A549 (cell line): ENCODE data around the gene GFER. TPM values are rescaled to one million over a fixed set of nuclear protein-coding genes. Genes with fewer than 3 reads are reported as not detected.
A peak's percentile ranks its signal among the peaks of the same experiment; 100 is the strongest.

Experiments used
- ATAC-seq, 2 experiments: fragments of 200-7000 bp in 1 of 2; fragments of >200 bp in 1 of 2; cut with Nextera tagmentation in 1 of 2; cut with Tn5 transposase in 1 of 2; 3 replicates each; pipeline versions ENCODE4 v1.8.0 to v1.9.1; 2018 to 2020; ENCODE audit warnings: mild to moderate bottlenecking in 1 of 2, moderate library complexity in 1 of 2
- CTCF ChIA-PET: fragments of 300-600 bp; sonication (Branson Sonifier 250); formaldehyde crosslinking; extraction: SDS; loops from one replicate; lab custom pipeline; 2021; ENCODE audit warnings: antibody characterized with exemption, inconsistent platforms; lab: Yijun Ruan, JAX
- POLR2A ChIA-PET: fragments of 350-600 bp; formaldehyde crosslinking; extraction: SDS; loops from one replicate; lab custom pipeline; 2021; ENCODE audit warnings: antibody characterized with exemption, inconsistent platforms; lab: Yijun Ruan, JAX
- DNase-seq, 2 experiments: peaks; one replicate each; pipeline versions ENCODE4 v3.0.0 to v3.0.0-alpha.2; 2011 to 2016; ENCODE audit warnings: low read depth in 1 of 2, low spot score in 1 of 2
- FAIRE-seq: peaks from 2 replicates; lab custom pipeline; 2011; peaks lifted over from hg19 to GRCh38; lab: Jason Lieb, UNC
- H3K27ac ChIP-seq, 2 experiments: fragments of >200 bp; sonication (Bioruptor Twin); formaldehyde crosslinking; 3 replicates each; pipeline ENCODE4 v1.5.1; 2016 to 2017
- H3K4me1 ChIP-seq: fragments of >200 bp; sonication (Bioruptor Twin); formaldehyde crosslinking; 3 replicates; pipeline ENCODE4 v1.6.1; 2016
- H3K4me2 ChIP-seq: fragments of >200 bp; sonication (Bioruptor Twin); formaldehyde crosslinking; 3 replicates; pipeline ENCODE4 v1.6.1; 2016
- H3K4me3 ChIP-seq: fragments of >200 bp; sonication (Bioruptor Twin); formaldehyde crosslinking; 3 replicates; pipeline ENCODE4 v1.5.1; 2016
- H3K9me3 ChIP-seq: fragments of >200 bp; sonication (Bioruptor Twin); formaldehyde crosslinking; 3 replicates; pipeline ENCODE4 v1.6.1; 2016
- BCL3 ChIP-seq: fragments of >200 bp; sonication (Bioruptor Twin); formaldehyde crosslinking; IDR thresholded peaks from 3 replicates; pipeline ENCODE4 v1.6.1; 2016
- CBX2 ChIP-seq: fragments of 200-600 bp; sonication (generic); IDR thresholded peaks from 2 replicates; pipeline ENCODE4 v1.6.1; 2016; ENCODE audit warnings: low read depth, mild to moderate bottlenecking, borderline replicate concordance
- CHD2 ChIP-seq: fragments of 150-350 bp; IDR thresholded peaks from 2 replicates; pipeline ENCODE4 v1.6.1; 2014; ENCODE audit warnings: low read length; ENCODE audit not compliant: partially characterized antibody
- CHD4 ChIP-seq: fragments of 200-600 bp; sonication (generic); IDR thresholded peaks from 2 replicates; pipeline ENCODE4 v1.6.1; 2016; ENCODE audit warnings: antibody characterized with exemption, mild to moderate bottlenecking, borderline replicate concordance
- E2F6 ChIP-seq: IDR thresholded peaks from 2 replicates; pipeline ENCODE4 v1.6.1; 2012; ENCODE audit warnings: low read depth, borderline replicate concordance
- EHF ChIP-seq: fragments of 250-450 bp; sonication (Bioruptor Pico); IDR thresholded peaks from 2 replicates; pipeline ENCODE4 v1.5.0; 2020; ENCODE audit warnings: mild to moderate bottlenecking
- FOSL2 ChIP-seq, 2 experiments: fragments of 450-650 bp in 1 of 2; fragments of >200 bp in 1 of 2; sonication (Bioruptor Twin) in 1 of 2; formaldehyde crosslinking; IDR thresholded peaks; 2 replicates each; pipeline versions ENCODE4 v1.5.0 to v1.6.1; 2016 to 2020; ENCODE audit warnings: mild to moderate bottlenecking in 1 of 2, moderate library complexity in 1 of 2
- HDAC2 ChIP-seq: fragments of 200-600 bp; sonication (generic); IDR thresholded peaks from 2 replicates; pipeline ENCODE4 v1.6.1; 2016
- HES2 ChIP-seq: fragments of >200 bp; sonication (Bioruptor Twin); formaldehyde crosslinking; IDR thresholded peaks from 2 replicates; pipeline ENCODE4 v1.6.1; 2016
- HOXB13 ChIP-seq: fragments of 250-450 bp; sonication (Bioruptor Pico); IDR thresholded peaks from 2 replicates; pipeline ENCODE4 v1.5.0; 2020; ENCODE audit warnings: low read depth, mild to moderate bottlenecking, moderate library complexity
- JUN ChIP-seq, 2 experiments: fragments of >200 bp; sonication (Bioruptor Twin); formaldehyde crosslinking; IDR thresholded peaks; 2 replicates in 1 of 2; 3 replicates in 1 of 2; pipeline ENCODE4 v1.6.1; 2016 to 2017
- KDM1A ChIP-seq: fragments of 200-600 bp; sonication (generic); IDR thresholded peaks from 2 replicates; pipeline ENCODE4 v1.6.1; 2016; ENCODE audit warnings: low read depth, mild to moderate bottlenecking
- KDM5A ChIP-seq: fragments of 200-600 bp; sonication (generic); IDR thresholded peaks from 2 replicates; pipeline ENCODE4 v1.6.1; 2016; ENCODE audit warnings: antibody characterized with exemption, mild to moderate bottlenecking
- MAX ChIP-seq: IDR thresholded peaks from 2 replicates; pipeline ENCODE4 v1.6.1; 2012
- MYC ChIP-seq: IDR thresholded peaks from 2 replicates; pipeline ENCODE4 v1.6.1; 2012; ENCODE audit warnings: mild to moderate bottlenecking, inconsistent platforms, low read length, improper control_type of control experiment, borderline replicate concordance
- NPAS2 ChIP-seq: fragments of 250-450 bp; sonication (Bioruptor Pico); IDR thresholded peaks from 2 replicates; pipeline ENCODE4 v1.8.0; 2022; ENCODE audit warnings: mild to moderate bottlenecking, moderate library complexity, borderline replicate concordance
- PHF8 ChIP-seq: fragments of 200-600 bp; sonication (generic); IDR thresholded peaks from 2 replicates; pipeline ENCODE4 v1.6.1; 2016; ENCODE audit warnings: low read depth, mild to moderate bottlenecking, antibody characterized with exemption, moderate library complexity, borderline replicate concordance
- POLR2A ChIP-seq: IDR thresholded peaks from 2 replicates; pipeline ENCODE4 v1.6.1; 2012; ENCODE audit warnings: mild to moderate bottlenecking, low read length
- RAD21 ChIP-seq, 2 experiments: fragments of >200 bp in 1 of 2; sonication (Bioruptor Twin) in 1 of 2; formaldehyde crosslinking in 1 of 2; IDR thresholded peaks in 1 of 2; conservative IDR thresholded peaks in 1 of 2; 2 replicates in 1 of 2; 3 replicates in 1 of 2; pipeline ENCODE4 v1.6.1; 2012 to 2018; ENCODE audit warnings: inconsistent platforms in 1 of 2
- RARB ChIP-seq: fragments of 250-450 bp; sonication (Bioruptor Pico); IDR thresholded peaks from 2 replicates; pipeline ENCODE4 v1.8.0; 2021; ENCODE audit warnings: mild to moderate bottlenecking, moderate library complexity
- RCOR1 ChIP-seq: fragments of 150-350 bp; IDR thresholded peaks from 2 replicates; pipeline ENCODE4 v1.6.1; 2014; ENCODE audit warnings: antibody characterized with exemption, low read length, low read depth
- SREBF2 ChIP-seq: fragments of 450-650 bp; IDR thresholded peaks from 2 replicates; pipeline ENCODE4 v1.6.1; 2014; ENCODE audit warnings: mild to moderate bottlenecking, moderate library complexity
- ZSCAN20 ChIP-seq: fragments of 250-450 bp; sonication (Bioruptor Pico); IDR thresholded peaks from 2 replicates; pipeline ENCODE4 v1.8.0; 2022; ENCODE audit warnings: mild to moderate bottlenecking, moderate library complexity
- WGBS: methylation state at CpG from one replicate; pipeline ENCODE4 v1.1.6; 2017; ENCODE audit errors: missing lambda C conversion rate; 5-methylcytosine and 5-hydroxymethylcytosine counted together
- polyA plus RNA-seq, 4 experiments: library from polyadenylated mRNA; depleted of rRNA in 3 of 4; stranded (reverse); fragments of >200 nt; fragmentation: RNase III in 1 of 4; extraction: RNeasy Plus Mini Kit Qiagen cat#74134 plus additional on column Dnase treatment in 1 of 4; gene quantifications; 2 replicates in 3 of 4; 3 replicates in 1 of 4; pipeline ENCODE4 v1.2.3, GENCODE V29; 2011 to 2017

GFER gene
- polyA plus RNA-seq, 2 of the 4 experiments (the other 2 are of a cell fraction) = 12.9 to 33.9 TPM

GRCh38 chr16:2027024-2028010, 43.3 kb downstream of the GFER start:
- FAIRE-seq = no peak
- Histone ChIP-seq H3K4me2 (peak overlapping the region; percentile 97), H3K9me3 (no peaks in the 10 kb centered on the region), H3K4me1 (peaks cover 31% of the 10 kb centered on the region), H3K27ac (peak overlapping the region; percentile 81 to 88), H3K4me3 (peak overlapping the region; percentile 82)
- WGBS = 14% methylated on average over 19 of the region's 76 CpGs
- ChIA-PET CTCF (interaction anchor here (0.6 to 7.8 kb wide), 11 partner anchors 9 to 120 kb away, joined by 3 to 117 read pairs (median 5); partner anchors contain the start of genes NTHL1, PKD1 and TSC2), POLR2A (interaction anchor here (0.6 to 1.4 kb wide), 3 partner anchors 14 to 128 kb away, joined by 3 to 8 read pairs (median 4); partner anchors contain the start of genes RPS2 and TRAF7)
- peak in 1 of 2 experiments; percentile 43 for DNase-seq
- TF ChIP-seq KDM1A (peak; percentile 67; the same call in 1 of the 2 replicates), JUN (IDR thresholded peaks at IDR 0.05) (0 out of 5 replicates have a peak, but pooled peaks of 1 of the 2 experiments have one; percentile 11), RCOR1 (no peak), MAX (peak; percentile 40; the same call in 1 of the 2 replicates)
- ATAC-seq = peak; percentile 1 to 2

- ChIA-PET CTCF (interaction anchor here (0.7 to 7.8 kb wide), 9 partner anchors 12 to 120 kb away, joined by 3 to 117 read pairs (median 5); partner anchors contain the start of genes NTHL1, PKD1 and TSC2), POLR2A (interaction anchor here (0.9 to 1.4 kb wide), 2 partner anchors 64 to 127 kb away, joined by 4 to 8 read pairs; partner anchors contain the start of genes RPS2 and TRAF7)
- Histone ChIP-seq H3K27ac (peak overlapping the region; percentile 81 to 88; a peak in 3 of 6 replicates), H3K9me3 (no peaks in the 10 kb centered on the region)
- ATAC-seq = no peak
- TF ChIP-seq NPAS2 (CRISPR knock-in tag) (no peak), JUN (IDR thresholded peaks at IDR 0.05) (no peak)
- TF ChIP-seq, all 56 proteins: peak for 0
- Histone ChIP-seq H3K4me3 (peak overlapping the region; percentile 82), H3K4me1 (peaks cover 33% of the 10 kb centered on the region), H3K4me2 (peak overlapping the region; percentile 97)
- DNase-seq = no peak
- no peak for FAIRE-seq
- WGBS = 48% methylated on average over 2 of the region's 3 CpGs
These were observed 44.2 kb downstream of the GFER start for GRCh38 chr16:2028146-2028545.

GRCh38 chr16:2028620-2029220, 44.7 kb downstream of the GFER start:
- Histone ChIP-seq H3K4me1 (peaks cover 34% of the 10 kb centered on the region), H3K27ac (peak overlapping the region in 1 of 2 experiments; percentile 88; a peak in 1 of 6 replicates), H3K9me3 (no peaks in the 10 kb centered on the region), H3K4me2 (peak overlapping the region; percentile 97; the same call in 2 of the 3 replicates), H3K4me3 (no peak overlapping the region)
- ChIA-PET CTCF (interaction anchor here (1.5 to 7.8 kb wide), 6 partner anchors 11 to 119 kb away, joined by 5 to 117 read pairs (median 11); partner anchors contain the start of gene PKD1), POLR2A (no interaction called here)
- FAIRE-seq (no peak), DNase-seq (no peak), ATAC-seq (no peak)
- WGBS = 92% methylated on average over 18 of the region's 18 CpGs
- TF ChIP-seq EHF (CRISPR knock-in tag) (no peak), PHF8 (no peak), JUN (IDR thresholded peaks at IDR 0.05) (no peak), KDM1A (no peak), E2F6 (no peak), ZSCAN20 (CRISPR knock-in tag) (no peak)
- TF ChIP-seq, all 56 proteins: peak for 0

GRCh38 chr16:2029350-2029749, 45.4 kb downstream of the GFER start:
- WGBS = 98% methylated on average over 8 of the region's 22 CpGs
- POLR2A ChIA-PET = interaction anchor here (0.7 to 1.0 kb wide), 2 partner anchors 18 to 126 kb away, joined by 5 to 9 read pairs; partner anchors contain the start of genes NTHL1, TRAF7 and TSC2
- DNase-seq (no peak), FAIRE-seq (no peak), ATAC-seq (no peak)
- peak overlapping the region in 1 of 2 experiments; percentile 56; a peak in 2 of 6 replicates for H3K27ac ChIP-seq
- no peak overlapping the region for H3K4me2 ChIP-seq
- CTCF ChIA-PET = interaction anchor here (0.8 to 5.9 kb wide), 8 partner anchors 11 to 118 kb away, joined by 3 to 25 read pairs (median 10); no protein-coding TSS in a partner anchor
- no peaks in the 10 kb centered on the region for H3K9me3 ChIP-seq
- H3K4me1 ChIP-seq = peaks cover 33% of the 10 kb centered on the region
- TF ChIP-seq RARB = no peak
- no peak for TF ChIP-seq RAD21 (conservative IDR thresholded peaks at IDR 0.05 in 1 of 2, IDR thresholded peaks at IDR 0.05 in 1 of 2)
- no peak for TF ChIP-seq KDM5A
- TF ChIP-seq POLR2A = no peak
- TF ChIP-seq MYC = no peak
- TF ChIP-seq FOSL2 (IDR thresholded peaks at IDR 0.05) = no peak
- TF ChIP-seq FOSL2 (CRISPR knock-in tag; IDR thresholded peaks at IDR 0.05) = no peak
- TF ChIP-seq CHD4 = no peak
- no peak for TF ChIP-seq EHF (CRISPR knock-in tag)
- TF ChIP-seq JUN (IDR thresholded peaks at IDR 0.05) = no peak
- TF ChIP-seq HES2 = no peak
- no peak for TF ChIP-seq BCL3
- TF ChIP-seq CBX2 = no peak
- TF ChIP-seq CHD2 = no peak
- TF ChIP-seq SREBF2 = no peak
- TF ChIP-seq HOXB13 (CRISPR knock-in tag) = no peak
- TF ChIP-seq HDAC2 = no peak
- TF ChIP-seq MAX = no peak
- no peak overlapping the region for H3K4me3 ChIP-seq
